ENCODE data around the gene IRAK4. TPM values are rescaled to one million over a fixed set of nuclear protein-coding genes. Genes with fewer than 3 reads are reported as not detected.

IRAK4 gene
- polyA plus RNA-seq, 3 donors: 17.3 to 44.6 (median 29.0) TPM

GRCh38 chr12:43754015-43754414, 4.7 kb upstream of the IRAK4 start:
- Mint-ChIP-seq H3K4me3 (no peak overlapping the region), H3K36me3 (peaks cover 20 to 21% of the 10 kb centered on the region in 2 donors), H3K27ac (no peak overlapping the region), H3K27me3 (ENCODE audit: low read depth in 3 of 3) (peaks cover 0 to 6% (median 0%) of the 10 kb centered on the region in 3 donors), H3K4me1 (peaks cover 22% of the 10 kb centered on the region), H3K9me3 (no peaks in the 10 kb centered on the region)
- Histone ChIP-seq H3K27me3 (ENCODE audit: control insufficient read depth in 2 of 2, insufficient read depth in 2 of 2, low read length in 2 of 2) (no peaks in the 10 kb centered on the region), H3K4me3 (replicated peaks in 1 of 3; ENCODE audit: low read depth in 2 of 3, low read length in 3 of 3) (no peak overlapping the region), H3K79me2 (ENCODE audit: insufficient read depth, low read length) (peaks cover 19% of the 10 kb centered on the region), H3K9ac (ENCODE audit: insufficient read depth, low read length, poor library complexity, severe bottlenecking) (no peak overlapping the region), H3K36me3 (replicated peaks in 1 of 2; ENCODE audit: control insufficient read depth in 1 of 2, insufficient read depth in 2 of 2, low read length in 2 of 2) (peaks cover 3 to 20% of the 10 kb centered on the region in 2 donors), H3K4me2 (replicated peaks; ENCODE audit: extremely low read depth, low read length, poor library complexity, severe bottlenecking) (no peak overlapping the region), H2AFZ (ENCODE audit: insufficient read depth, low read depth, low read length, poor library complexity, severe bottlenecking) (no peak overlapping the region), H4K20me1 (ENCODE audit: insufficient read depth, low read length) (no peaks in the 10 kb centered on the region), H3K4me1 (ENCODE audit: control insufficient read depth in 1 of 2, insufficient read depth in 2 of 2, low read length in 2 of 2) (peaks cover 9 to 10% of the 10 kb centered on the region in 2 donors), H3K9me3 (replicated peaks in 1 of 2; ENCODE audit: control insufficient read depth in 1 of 2, insufficient read depth in 1 of 2, low read length in 2 of 2) (no peaks in the 10 kb centered on the region), H3K27ac (ENCODE audit: low read depth in 1 of 2, low read length in 2 of 2) (no peak overlapping the region)
- TF ChIP-seq, protein P1, sequence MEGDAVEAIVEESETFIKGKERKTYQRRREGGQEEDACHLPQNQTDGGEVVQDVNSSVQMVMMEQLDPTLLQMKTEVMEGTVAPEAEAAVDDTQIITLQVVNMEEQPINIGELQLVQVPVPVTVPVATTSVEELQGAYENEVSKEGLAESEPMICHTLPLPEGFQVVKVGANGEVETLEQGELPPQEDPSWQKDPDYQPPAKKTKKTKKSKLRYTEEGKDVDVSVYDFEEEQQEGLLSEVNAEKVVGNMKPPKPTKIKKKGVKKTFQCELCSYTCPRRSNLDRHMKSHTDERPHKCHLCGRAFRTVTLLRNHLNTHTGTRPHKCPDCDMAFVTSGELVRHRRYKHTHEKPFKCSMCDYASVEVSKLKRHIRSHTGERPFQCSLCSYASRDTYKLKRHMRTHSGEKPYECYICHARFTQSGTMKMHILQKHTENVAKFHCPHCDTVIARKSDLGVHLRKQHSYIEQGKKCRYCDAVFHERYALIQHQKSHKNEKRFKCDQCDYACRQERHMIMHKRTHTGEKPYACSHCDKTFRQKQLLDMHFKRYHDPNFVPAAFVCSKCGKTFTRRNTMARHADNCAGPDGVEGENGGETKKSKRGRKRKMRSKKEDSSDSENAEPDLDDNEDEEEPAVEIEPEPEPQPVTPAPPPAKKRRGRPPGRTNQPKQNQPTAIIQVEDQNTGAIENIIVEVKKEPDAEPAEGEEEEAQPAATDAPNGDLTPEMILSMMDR (IDR thresholded peaks at IDR 0.05): no peak
- WGBS (ENCODE audit: insufficient coverage): no CpG with 5 or more reads among the region's 3 CpGs
- no peak for DNase-seq
- intact Hi-C loops (cut with micrococcal nuclease): no loop called here

DNA sequence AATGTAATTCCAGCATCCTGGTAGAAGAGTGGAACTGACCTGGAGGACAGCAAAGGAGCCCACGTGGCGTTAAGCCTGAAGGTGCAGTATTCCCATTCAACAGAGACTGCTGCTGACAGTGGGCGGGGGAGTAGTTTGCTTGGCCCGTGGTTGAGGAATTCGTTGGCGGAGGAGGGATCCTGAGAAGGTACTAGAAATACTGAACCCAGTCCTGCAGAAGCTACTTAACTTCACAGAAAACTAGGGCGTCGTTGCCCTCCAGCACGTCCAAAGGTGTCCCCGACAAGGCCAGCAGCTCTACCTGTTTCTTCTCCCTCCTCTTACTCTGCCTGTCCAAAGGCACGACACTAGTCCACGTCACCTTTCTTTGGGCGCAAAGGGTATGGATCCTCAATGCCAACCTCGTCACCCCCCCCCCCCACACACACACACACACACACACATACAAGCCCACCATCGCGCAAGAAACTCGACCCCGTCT, 464 bp upstream of the IRAK4 start:
- Histone ChIP-seq H3K9ac (ENCODE audit: insufficient read depth, low read length, poor library complexity, severe bottlenecking) (peak overlapping the region; percentile 89), H3K4me2 (replicated peaks; ENCODE audit: extremely low read depth, low read length, poor library complexity, severe bottlenecking) (peak overlapping the region; percentile 81), H3K36me3 (replicated peaks in 1 of 2; ENCODE audit: control insufficient read depth in 1 of 2, insufficient read depth in 2 of 2, low read length in 2 of 2) (peaks cover 3 to 22% of the 10 kb centered on the region in 2 donors), H3K27ac (ENCODE audit: low read depth in 1 of 2, low read length in 2 of 2) (peak overlapping the region; percentile 92 to 97), H2AFZ (ENCODE audit: insufficient read depth, low read depth, low read length, poor library complexity, severe bottlenecking) (peak overlapping the region; percentile 93), H3K79me2 (ENCODE audit: insufficient read depth, low read length) (peaks cover 60% of the 10 kb centered on the region), H3K4me3 (replicated peaks in 1 of 3; ENCODE audit: low read depth in 2 of 3, low read length in 3 of 3) (peak overlapping the region; percentile 65 to 89 (median 84)), H3K9me3 (replicated peaks in 1 of 2; ENCODE audit: control insufficient read depth in 1 of 2, insufficient read depth in 1 of 2, low read length in 2 of 2) (no peaks in the 10 kb centered on the region), H4K20me1 (ENCODE audit: insufficient read depth, low read length) (peaks cover 18% of the 10 kb centered on the region), H3K4me1 (ENCODE audit: control insufficient read depth in 1 of 2, insufficient read depth in 2 of 2, low read length in 2 of 2) (peaks cover 32 to 46% of the 10 kb centered on the region in 2 donors), H3K27me3 (ENCODE audit: control insufficient read depth in 2 of 2, insufficient read depth in 2 of 2, low read length in 2 of 2) (no peaks in the 10 kb centered on the region)
- intact Hi-C loops (cut with micrococcal nuclease): loop anchor here (2.0 to 5.0 kb wide), 2 partner anchors 47 to 49 kb away; partner anchors contain the start of gene TWF1 (in 1 of the 2)
- H3K9me3 Mint-ChIP-seq: no peaks in the 10 kb centered on the region
- peaks cover 53% of the 10 kb centered on the region for H3K4me1 Mint-ChIP-seq
- DNase-seq: peak in 1 of 3 donors; percentile 3
- peaks cover 0 to 4% (median 0%) of the 10 kb centered on the region in 3 donors for H3K27me3 Mint-ChIP-seq (ENCODE audit: low read depth in 3 of 3)
- peaks cover 11% of the 10 kb centered on the region in 2 donors for H3K36me3 Mint-ChIP-seq
- TF ChIP-seq, protein P1 (IDR thresholded peaks at IDR 0.05): no peak
- H3K4me3 Mint-ChIP-seq: peak overlapping the region; percentile 93 to 97
- 1% methylated on average over 13 of the region's 18 CpGs for WGBS (ENCODE audit: insufficient coverage)
- peak overlapping the region; percentile 85 to 99 (median 98) for H3K27ac Mint-ChIP-seq
